HG02870 (cell line): ENCODE measurements around the gene AGXT2.
"Not testable (repeated sequence)": the region's sequence is repeated elsewhere in the genome, so short reads cannot be mapped to it uniquely, and the experiment has no call there.

Experiments
- ATAC-seq: cut with Tn5 transposase; IDR thresholded peaks from one replicate; pipeline ENCODE4 v1.9.1; 2021; ENCODE audit warnings: mild to moderate bottlenecking, moderate library complexity; ENCODE audit not compliant: unreplicated experiment

Gene AGXT2

DNA sequence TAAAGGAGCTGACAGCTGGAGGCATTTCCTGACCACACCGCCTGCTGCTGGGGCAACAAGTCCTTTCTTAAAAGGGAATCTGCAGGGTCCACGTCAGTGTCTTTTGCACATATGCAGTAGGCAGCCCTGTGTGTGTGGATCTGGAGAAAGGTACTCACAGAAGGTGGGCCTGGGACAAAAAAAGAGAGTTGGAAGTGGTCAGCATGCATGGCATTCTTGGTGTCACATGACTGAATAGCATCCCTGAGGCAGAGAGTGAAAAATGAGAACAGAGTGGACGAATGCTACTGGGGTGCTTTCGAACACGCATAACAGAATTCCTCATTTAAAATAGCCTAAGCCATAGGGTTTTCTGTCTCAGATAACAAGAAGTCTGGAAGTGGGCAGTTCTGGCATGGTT is 71.4 kb downstream of the AGXT2 start:
- no peak for ATAC-seq

DNA sequence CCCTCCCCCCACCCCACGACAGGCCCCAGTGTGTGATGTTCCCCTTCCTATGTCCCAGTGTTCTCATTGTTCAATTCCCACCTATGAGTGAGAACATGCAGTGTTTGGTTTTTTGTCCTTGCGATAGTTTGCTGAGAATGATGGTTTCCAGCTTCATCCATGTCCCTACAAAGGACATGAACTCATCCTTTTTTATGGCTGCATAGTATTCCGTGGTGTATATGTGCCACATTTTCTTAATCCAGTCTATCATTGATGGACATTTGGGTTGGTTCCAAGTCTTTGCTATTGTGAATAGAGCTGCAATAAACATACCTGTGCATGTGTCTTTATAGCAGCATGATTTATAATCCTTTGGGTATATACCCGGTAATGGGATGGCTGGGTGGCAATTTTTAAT is 76.1 kb downstream of the AGXT2 start:
- not testable (repeated sequence) for ATAC-seq

DNA sequence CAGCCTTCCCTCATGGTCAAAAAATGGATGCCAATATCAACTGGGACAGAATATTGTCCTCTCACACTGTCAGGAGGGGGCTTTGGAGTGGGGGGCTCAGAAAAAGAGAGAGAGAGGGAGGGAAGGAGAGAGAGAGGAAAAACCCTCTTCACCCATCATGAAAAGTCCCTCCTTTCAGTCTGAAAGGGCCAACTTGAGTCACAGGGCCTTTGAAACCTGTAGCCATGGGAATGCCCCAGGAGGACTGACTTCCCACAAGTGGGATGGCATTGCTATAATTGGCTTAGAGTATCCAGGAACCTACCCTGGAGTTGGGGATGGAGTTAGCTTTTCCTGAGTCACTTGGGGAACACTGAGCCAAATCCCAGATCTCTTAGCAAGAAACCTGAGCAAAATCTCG is 77.2 kb downstream of the AGXT2 start:
- no peak for ATAC-seq

DNA sequence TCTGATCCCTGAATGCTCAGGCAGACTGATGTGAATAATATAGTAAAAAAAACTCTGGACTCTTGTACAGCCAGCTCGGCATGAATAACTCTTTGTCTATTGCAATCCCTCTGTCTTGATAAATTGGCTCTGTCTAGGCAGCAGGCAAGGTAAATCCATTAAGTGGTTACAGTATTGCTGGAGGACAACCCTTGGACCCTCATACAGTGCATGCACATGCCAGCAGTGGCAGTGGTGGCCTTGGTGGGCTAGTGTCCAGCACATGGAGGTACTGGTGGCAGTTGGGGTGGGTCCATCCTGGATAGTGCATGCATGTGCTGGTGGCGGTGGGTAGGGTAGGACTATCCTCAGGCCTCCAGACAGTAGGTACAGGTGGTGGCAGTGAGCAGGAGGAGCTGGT is 79.5 kb downstream of the AGXT2 start:
- no peak for ATAC-seq

DNA sequence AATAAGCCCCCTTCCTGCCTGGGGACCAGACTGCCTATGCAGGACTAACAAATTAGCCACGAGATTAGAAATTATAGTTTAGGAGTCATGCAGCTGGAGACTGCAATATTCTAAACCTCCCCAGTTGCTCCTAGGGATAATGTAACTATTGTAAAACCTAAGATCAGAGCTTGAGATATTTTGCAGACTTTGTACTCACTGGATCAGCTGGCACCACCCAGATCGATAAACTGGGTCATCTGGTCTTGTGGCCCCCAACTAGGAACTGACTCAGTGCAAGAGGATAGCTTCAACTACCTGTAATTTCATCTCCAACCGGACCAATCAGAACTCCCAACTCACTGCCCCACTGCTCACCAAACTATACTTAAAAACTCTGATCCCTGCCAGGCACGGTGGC is 80.2 kb downstream of the AGXT2 start:
- no peak for ATAC-seq

DNA sequence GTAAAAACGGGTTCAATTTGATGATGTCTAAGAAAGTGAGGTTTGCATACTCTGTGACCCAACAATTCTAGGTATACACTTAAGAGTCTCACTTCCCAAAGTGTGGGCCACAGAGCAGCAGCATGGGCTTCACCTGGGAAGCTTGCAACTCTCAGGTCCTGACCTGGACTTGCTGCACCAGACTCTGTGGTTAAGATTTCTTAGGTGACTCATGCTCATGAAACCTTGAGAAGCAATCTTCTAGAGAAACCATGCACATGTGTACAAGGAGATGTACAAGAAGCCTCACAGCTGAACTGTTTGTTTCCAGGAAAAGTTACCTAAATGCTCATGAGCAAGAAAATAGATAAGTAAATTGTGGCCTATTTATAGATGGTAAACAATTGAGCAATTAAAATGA is 88.4 kb downstream of the AGXT2 start:
- peak; percentile 96 for ATAC-seq

DNA sequence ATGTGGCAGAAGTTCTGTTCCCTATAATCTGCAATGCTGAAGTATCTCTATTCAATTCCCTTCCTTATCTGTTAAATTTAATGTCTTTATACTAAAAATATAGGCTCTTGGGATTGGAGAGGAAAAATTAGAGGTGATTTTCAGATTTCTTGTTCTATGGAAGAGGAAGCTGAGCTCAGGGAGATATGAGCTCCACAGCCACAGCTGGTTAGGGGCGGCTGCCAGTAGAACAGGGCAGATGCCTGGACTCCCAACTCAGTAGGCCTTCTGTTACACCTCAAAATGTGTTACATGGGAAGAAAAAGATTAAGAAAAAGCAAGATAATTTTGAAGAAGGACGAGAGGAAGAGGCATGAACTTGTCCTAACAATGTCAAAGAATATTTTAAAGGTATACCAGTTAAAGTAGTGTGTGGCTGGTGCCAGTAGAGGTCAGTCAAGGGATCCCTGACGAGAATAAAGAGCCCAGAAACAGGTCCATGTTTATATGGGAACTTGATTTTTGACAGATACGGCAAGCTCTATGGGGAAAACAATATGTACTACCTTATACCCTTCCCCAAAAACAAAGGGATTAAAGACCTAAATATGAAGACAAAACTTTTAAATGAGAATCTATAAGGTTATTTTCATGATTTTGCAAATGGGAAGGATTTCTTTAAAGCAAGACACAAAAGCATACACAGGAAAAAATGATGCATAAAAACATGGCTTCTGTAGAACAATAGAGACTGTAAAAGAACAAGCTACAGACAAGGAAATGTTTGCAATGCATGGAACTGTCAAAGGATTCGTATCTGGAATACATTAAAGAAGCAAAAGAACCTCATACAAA is 89.7 kb downstream of the AGXT2 start:
- peak; percentile 25 for ATAC-seq

DNA sequence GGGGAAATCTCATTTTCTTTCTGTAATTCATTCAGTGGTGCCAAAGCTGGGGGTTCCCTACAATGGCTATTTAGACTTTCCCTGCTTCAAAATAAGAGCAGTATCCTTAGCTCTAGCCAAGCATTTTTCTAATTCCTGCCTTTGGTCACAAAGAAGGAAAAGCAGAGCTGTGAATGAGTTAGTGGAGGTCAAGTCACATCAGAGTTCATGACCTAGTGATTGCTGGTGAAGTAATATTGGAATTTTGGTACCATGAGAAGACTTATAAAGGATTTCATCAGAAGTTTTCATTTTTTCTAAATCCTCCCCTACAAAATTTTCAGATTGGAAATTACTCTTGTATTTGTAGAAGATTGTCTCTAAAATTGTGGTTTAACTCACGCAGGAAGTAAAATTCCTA is 90.4 kb downstream of the AGXT2 start:
- no peak for ATAC-seq
